Gastrocnemius medialis (tissue), 4 donors: ENCODE data around the gene USP31. TPM values are rescaled to one million over a fixed set of nuclear protein-coding genes. Genes with fewer than 3 reads are reported as not detected.

Source experiments
- ATAC-seq, 2 donors: fragments of 150-250 bp; one replicate each; pipeline ENCODE4 v1.9.1; 2016
- DNase-seq, 2 donors: peaks; one replicate each; pipeline ENCODE4 v3.0.0-alpha.2; 2019
- H3K27ac ChIP-seq, 4 donors: fragments of 200-600 bp; sonication (generic); 1 replicate in 1 of 4; 2 replicates in 3 of 4; pipeline ENCODE4 v1.5.1; 2016 to 2018; ENCODE audit warnings: mild to moderate bottlenecking in 2 of 4, moderate library complexity in 1 of 4
- H3K27me3 ChIP-seq, 3 donors: fragments of 200-600 bp; sonication (generic) in 2 of 3; 1 replicate in 1 of 3; 2 replicates in 2 of 3; pipeline versions ENCODE4 v1.5.1 to v1.6.0; 2016 to 2019; ENCODE audit warnings: mild to moderate bottlenecking in 1 of 3, moderate library complexity in 1 of 3
- H3K36me3 ChIP-seq, 2 donors: fragments of 200-600 bp; sonication (generic) in 1 of 2; one replicate each; pipeline ENCODE4 v1.5.1; 2017 to 2018
- H3K4me1 ChIP-seq, 2 donors: fragments of 200-600 bp; sonication (generic) in 1 of 2; one replicate each; pipeline ENCODE4 v1.5.1; 2016 to 2017; ENCODE audit warnings: mild to moderate bottlenecking in 2 of 2
- H3K4me3 ChIP-seq, 4 donors: fragments of 200-600 bp; sonication (generic) in 3 of 4; 1 replicate in 1 of 4; 2 replicates in 3 of 4; pipeline ENCODE4 v1.5.1; 2016 to 2019; ENCODE audit warnings: mild to moderate bottlenecking in 2 of 4
- H3K9me3 ChIP-seq, 3 donors: fragments of 200-600 bp; sonication (generic) in 2 of 3; 1 replicate in 1 of 3; 2 replicates in 2 of 3; pipeline ENCODE4 v1.5.1; 2016 to 2019
- POLR2A ChIP-seq, 2 donors: fragments of 450-650 bp; IDR thresholded peaks; one replicate each; pipeline ENCODE4 v1.6.1; 2017; ENCODE audit warnings: antibody characterized with exemption in 2 of 2, mild to moderate bottlenecking in 2 of 2, moderate library complexity in 2 of 2
- in situ Hi-C, 4 donors: fragments of 200-750 bp; cut with MboI; loops; one replicate each; pipeline versions ENCODE4 v1.15.0 to v1.8.0; 2017; ENCODE audit warnings: low sequenced_read_pairs in 4 of 4
- intact Hi-C: fragments of 100-400 bp; cut with DNase I; formaldehyde crosslinking; loops from one replicate; pipeline ENCODE4 v1.15.1; 2023; ENCODE audit warnings: low total_unique reads
- total RNA-seq, 4 donors: library from RNA; depleted of rRNA; stranded (reverse); fragments of >200 nt; gene quantifications; one replicate each; pipeline versions ENCODE4 v1.1.0 to v1.2.3, GENCODE V29; 2016
- TF ChIP-seq, protein P1 (sequence below), 5 experiments: fragments of 450-650 bp in 3 of 5; fragments of 200-600 bp in 2 of 5; sonication (generic) in 2 of 5; IDR thresholded peaks in 4 of 5; conservative IDR thresholded peaks in 1 of 5; 1 replicate in 4 of 5; 2 replicates in 1 of 5; pipeline ENCODE4 v1.5.1; 2016 to 2019; ENCODE audit warnings: antibody characterized with exemption in 5 of 5, mild to moderate bottlenecking in 3 of 5, moderate library complexity in 3 of 5

Gene USP31
- total RNA-seq, 4 donors from 2014 or later, result 13.2 to 23.3 (median 18.7) TPM

DNA sequence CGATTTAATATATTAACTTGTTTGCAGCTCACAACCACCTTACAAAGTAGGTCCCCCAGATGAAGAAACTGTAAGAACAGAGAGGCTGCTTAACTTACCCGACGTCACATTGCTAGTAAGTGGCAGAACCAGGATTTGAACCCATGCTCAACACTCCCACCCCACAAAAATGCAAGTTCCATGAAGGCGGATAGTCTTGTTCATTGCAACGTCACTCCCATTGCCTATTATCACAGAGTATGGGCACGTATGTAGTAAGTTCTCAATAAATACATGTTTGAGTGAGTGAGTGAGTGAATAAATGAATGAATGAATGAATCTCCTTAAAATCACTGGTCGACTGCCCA, 1.1 kb downstream of the USP31 start:
- H3K27ac ChIP-seq, result peak overlapping the region; percentile 85 to 92 (median 90)
- H3K4me3 ChIP-seq, result peak overlapping the region; percentile 65 to 79 (median 68)
- no peak for DNase-seq
- H3K27me3 ChIP-seq, result no peaks in the 10 kb centered on the region
- H3K4me1 ChIP-seq, result peaks cover 39 to 42% of the 10 kb centered on the region in 2 donors
- in situ Hi-C loops (no loop called here), intact Hi-C loops (loop anchor here (2.0 to 10.0 kb wide), 2 partner anchors 17 to 1553 kb away; partner anchors contain the start of gene METTL9)
- ATAC-seq, result no peak
- H3K9me3 ChIP-seq, result no peaks in the 10 kb centered on the region
- H3K36me3 ChIP-seq, result no peaks in the 10 kb centered on the region
- TF ChIP-seq POLR2A (IDR thresholded peaks at IDR 0.05), result no peak
- TF ChIP-seq, protein P1, sequence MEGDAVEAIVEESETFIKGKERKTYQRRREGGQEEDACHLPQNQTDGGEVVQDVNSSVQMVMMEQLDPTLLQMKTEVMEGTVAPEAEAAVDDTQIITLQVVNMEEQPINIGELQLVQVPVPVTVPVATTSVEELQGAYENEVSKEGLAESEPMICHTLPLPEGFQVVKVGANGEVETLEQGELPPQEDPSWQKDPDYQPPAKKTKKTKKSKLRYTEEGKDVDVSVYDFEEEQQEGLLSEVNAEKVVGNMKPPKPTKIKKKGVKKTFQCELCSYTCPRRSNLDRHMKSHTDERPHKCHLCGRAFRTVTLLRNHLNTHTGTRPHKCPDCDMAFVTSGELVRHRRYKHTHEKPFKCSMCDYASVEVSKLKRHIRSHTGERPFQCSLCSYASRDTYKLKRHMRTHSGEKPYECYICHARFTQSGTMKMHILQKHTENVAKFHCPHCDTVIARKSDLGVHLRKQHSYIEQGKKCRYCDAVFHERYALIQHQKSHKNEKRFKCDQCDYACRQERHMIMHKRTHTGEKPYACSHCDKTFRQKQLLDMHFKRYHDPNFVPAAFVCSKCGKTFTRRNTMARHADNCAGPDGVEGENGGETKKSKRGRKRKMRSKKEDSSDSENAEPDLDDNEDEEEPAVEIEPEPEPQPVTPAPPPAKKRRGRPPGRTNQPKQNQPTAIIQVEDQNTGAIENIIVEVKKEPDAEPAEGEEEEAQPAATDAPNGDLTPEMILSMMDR (IDR thresholded peaks at IDR 0.05 in 4 of 5, conservative IDR thresholded peaks at IDR 0.05 in 1 of 5), result no peak

DNA sequence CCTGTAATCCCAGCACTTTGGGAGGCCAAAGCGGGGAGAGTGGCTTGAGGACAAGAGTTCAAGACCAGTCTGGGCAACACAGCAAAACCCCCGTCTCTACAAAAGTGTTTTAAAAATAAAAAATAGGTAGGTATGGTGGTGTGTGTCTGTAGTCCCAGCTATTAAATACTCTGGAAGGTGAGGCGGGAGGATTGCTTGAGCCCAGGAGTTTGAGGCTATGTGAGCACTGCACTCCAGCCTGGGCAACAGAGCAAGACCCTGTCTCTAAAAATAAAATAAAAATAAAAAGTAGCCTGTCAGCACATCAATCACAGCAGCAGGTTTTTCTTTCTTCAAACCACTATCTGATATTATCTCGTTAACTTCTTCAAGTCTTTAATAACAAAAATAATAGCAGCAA, 1.6 kb downstream of the USP31 start:
- Histone ChIP-seq H3K27me3 (no peaks in the 10 kb centered on the region), H3K4me3 (peak overlapping the region; percentile 65 to 79 (median 68)), H3K9me3 (no peaks in the 10 kb centered on the region), H3K4me1 (peaks cover 39 to 42% of the 10 kb centered on the region in 2 donors), H3K36me3 (no peaks in the 10 kb centered on the region), H3K27ac (peak overlapping the region in 3 of 4 donors; percentile 89 to 92 (median 91))
- intact Hi-C loops (loop anchor here (2.0 to 10.0 kb wide), 2 partner anchors 17 to 1553 kb away; partner anchors contain the start of gene METTL9), in situ Hi-C loops (no loop called here)
- no peak for DNase-seq
- ATAC-seq, result no peak
- TF ChIP-seq POLR2A (IDR thresholded peaks at IDR 0.05), result no peak
- TF ChIP-seq, protein P1 (IDR thresholded peaks at IDR 0.05 in 4 of 5, conservative IDR thresholded peaks at IDR 0.05 in 1 of 5), result no peak

DNA sequence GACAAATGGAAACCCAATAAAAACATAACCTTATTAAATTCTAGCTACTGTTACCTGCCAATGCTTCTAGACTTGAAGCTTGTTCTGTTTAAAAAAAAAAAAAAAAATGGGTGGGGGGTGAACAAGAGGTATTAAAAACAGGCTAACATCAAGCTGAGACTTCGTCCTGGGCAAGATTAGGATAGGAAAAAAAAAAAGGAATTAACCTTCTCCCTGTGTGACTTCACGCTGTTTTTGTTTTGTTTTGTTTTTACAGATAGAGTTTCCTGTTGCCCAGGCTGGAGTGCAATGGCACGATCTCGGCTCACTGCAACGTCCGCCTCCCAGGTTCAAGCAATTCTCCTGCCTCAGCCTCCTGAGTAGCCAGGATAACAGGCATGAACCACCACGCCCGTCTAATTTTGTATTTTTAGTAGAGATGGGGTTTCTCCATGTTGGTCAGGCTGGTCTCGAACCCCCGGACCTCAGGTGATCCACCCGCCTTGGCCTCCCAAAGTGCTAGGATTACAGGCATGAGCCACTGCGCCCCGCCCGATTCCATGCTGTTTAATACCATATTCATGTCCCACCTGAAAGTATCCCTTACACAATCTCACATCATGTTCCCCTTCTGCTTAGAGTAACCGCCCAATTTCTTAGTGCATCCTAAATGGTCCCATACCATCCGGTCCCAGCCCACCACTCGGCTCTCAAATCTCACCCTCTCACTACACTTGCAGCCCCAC, 2.2 kb downstream of the USP31 start:
- no peak for DNase-seq
- TF ChIP-seq POLR2A (IDR thresholded peaks at IDR 0.05), result no peak
- TF ChIP-seq, protein P1 (IDR thresholded peaks at IDR 0.05 in 4 of 5, conservative IDR thresholded peaks at IDR 0.05 in 1 of 5), result no peak
- intact Hi-C loops (loop anchor here (10.0 kb wide), 1 partner anchor 1552 kb away; the partner anchor contains the start of gene METTL9), in situ Hi-C loops (no loop called here)
- ATAC-seq, result no peak
- Histone ChIP-seq H3K27ac (peak overlapping the region in 3 of 4 donors; percentile 89 to 92 (median 91)), H3K27me3 (no peaks in the 10 kb centered on the region), H3K4me3 (peak overlapping the region in 3 of 4 donors; percentile 65 to 79 (median 68)), H3K36me3 (no peaks in the 10 kb centered on the region), H3K9me3 (no peaks in the 10 kb centered on the region), H3K4me1 (peaks cover 39 to 45% of the 10 kb centered on the region in 2 donors)

DNA sequence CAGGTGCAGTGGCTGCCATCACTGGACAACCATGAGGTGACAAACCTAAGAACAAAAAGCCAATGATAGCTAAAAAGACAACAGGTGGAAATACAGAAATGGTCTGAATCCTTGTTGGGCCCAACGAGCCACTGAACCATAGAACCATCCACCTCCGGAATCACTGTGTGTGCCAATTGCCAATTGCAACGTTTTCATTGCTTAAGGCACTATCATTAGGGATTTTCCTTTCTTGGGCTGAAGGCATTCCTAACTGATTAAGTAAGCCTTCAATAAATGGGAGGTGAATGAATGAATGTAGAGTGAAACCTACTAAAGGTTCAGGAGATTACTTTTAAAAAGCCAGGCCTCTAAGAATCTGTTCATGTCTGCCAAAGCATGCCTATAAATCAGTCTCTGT, 3.6 kb downstream of the USP31 start:
- Histone ChIP-seq H3K27me3 (no peaks in the 10 kb centered on the region), H3K4me3 (no peak overlapping the region), H3K4me1 (peaks cover 39 to 49% of the 10 kb centered on the region in 2 donors), H3K36me3 (no peaks in the 10 kb centered on the region), H3K27ac (peak overlapping the region in 3 of 4 donors; percentile 13 to 92 (median 89)), H3K9me3 (no peaks in the 10 kb centered on the region)
- TF ChIP-seq POLR2A (IDR thresholded peaks at IDR 0.05), result no peak
- TF ChIP-seq, protein P1 (IDR thresholded peaks at IDR 0.05 in 4 of 5, conservative IDR thresholded peaks at IDR 0.05 in 1 of 5), result no peak
- ATAC-seq (no peak), DNase-seq (no peak)
- in situ Hi-C loops, result no loop called here
- intact Hi-C loops, result loop anchor here (10.0 kb wide), 1 partner anchor 1551 kb away; the partner anchor contains the start of gene METTL9
